GM23248 (cell line): ENCODE measurements around the gene ST3GAL2.

Experiments used
- EZH2 ChIP-seq: fragments of 200-600 bp; sonication (generic); IDR thresholded peaks from 2 replicates; pipeline ENCODE4 v1.6.1; 2018; ENCODE audit warnings: antibody characterized with exemption, mild to moderate bottlenecking; ENCODE audit not compliant: insufficient read depth, poor library complexity, severe bottlenecking
- EZH2phosphoT487 ChIP-seq: fragments of 200-600 bp; sonication (generic); IDR thresholded peaks from 2 replicates; pipeline ENCODE4 v1.6.1; 2018; ENCODE audit warnings: antibody characterized with exemption, moderate library complexity, mild to moderate bottlenecking, low read depth; ENCODE audit not compliant: insufficient read depth

GRCh38 chr16:70433458-70434103 lies 5.3 kb downstream of the ST3GAL2 start:
- no peak for TF ChIP-seq EZH2
- TF ChIP-seq EZH2phosphoT487, result no peak
